HPDE6-E6E7 (cell line): Measurements from ENCODE around the gene C4orf17.
A peak's percentile ranks its signal among the peaks of the same experiment; 100 is the strongest.

Experiments used
- DNase-seq: peaks from one replicate; pipeline ENCODE4 v3.0.0; 2011; ENCODE audit warnings: missing footprints; ENCODE audit errors: extremely low spot score

Gene C4orf17

GRCh38 chr4:99536848-99537247 lies 26.0 kb downstream of the C4orf17 start:
- no peak for DNase-seq

GRCh38 chr4:99537674-99538073 lies 26.9 kb downstream of the C4orf17 start:
- DNase-seq, result no peak

GRCh38 chr4:99540277-99540939 lies 29.6 kb downstream of the C4orf17 start:
- DNase-seq, result no peak

GRCh38 chr4:99552872-99553271 lies 42.1 kb downstream of the C4orf17 start:
- no peak for DNase-seq

GRCh38 chr4:99563310-99564186 lies 52.7 kb downstream of the C4orf17 start, which contains the start of gene TRMT10A:
Gene TRMT10A (minus strand): TSS chr4:99564039. CDS start chr4:99559338, 4,701 bp downstream.
- DNase-seq, result peak; percentile 87

GRCh38 chr4:99564921-99565320 lies 54.1 kb downstream of the C4orf17 start:
- no peak for DNase-seq

- DNase-seq, result no peak
Observed at GRCh38 chr4:99571883-99572282, 61.1 kb downstream of the C4orf17 start.

GRCh38 chr4:99572527-99573240 lies 61.9 kb downstream of the C4orf17 start:
- DNase-seq, result no peak

- no peak for DNase-seq
Observed at GRCh38 chr4:99573735-99574368, 63.0 kb downstream of the C4orf17 start.

GRCh38 chr4:99574530-99575324 lies 63.9 kb downstream of the C4orf17 start, which contains the start of gene MTTP:
Gene MTTP (plus strand): TSS chr4:99574824. CDS start chr4:99574910, 86 bp downstream.
- DNase-seq, result no peak

- DNase-seq, result no peak
Observed at GRCh38 chr4:99578714-99579113, 67.9 kb downstream of the C4orf17 start.

- DNase-seq, result no peak
Observed at GRCh38 chr4:99585516-99585915, 74.7 kb downstream of the C4orf17 start.

GRCh38 chr4:99586322-99586721 lies 75.5 kb downstream of the C4orf17 start:
- DNase-seq, result no peak

GRCh38 chr4:99586797-99587196 lies 76.0 kb downstream of the C4orf17 start:
- no peak for DNase-seq

GRCh38 chr4:99587309-99587708 lies 76.5 kb downstream of the C4orf17 start:
- DNase-seq, result no peak

- DNase-seq, result no peak
Observed at GRCh38 chr4:99587803-99588202, 77.0 kb downstream of the C4orf17 start.

- no peak for DNase-seq
Observed at GRCh38 chr4:99591757-99592156, 80.9 kb downstream of the C4orf17 start.
